GM13977 (cell line): ENCODE data around the gene CD1E.
"Not testable (repeated sequence)": the region's sequence is repeated elsewhere in the genome, so short reads cannot be mapped to it uniquely, and the experiment has no call there.

Experiments used
- DNase-seq: peaks from one replicate; pipeline ENCODE4 v3.0.0; 2012; ENCODE audit warnings: low spot score
- in situ Hi-C: fragments of 300-500 bp; cut with MboI; formaldehyde crosslinking; loops from one replicate; pipeline ENCODE4 v1.12.0; 2022; ENCODE audit warnings: low sequenced_read_pairs, low pct_unique_long_range_greater_than_20kb, mixed read lengths, inconsistent platforms; ENCODE audit not compliant: unreplicated experiment
- TF ChIP-seq, protein P1 (sequence below): IDR thresholded peaks from 2 replicates; pipeline ENCODE4 v1.5.1; 2012; ENCODE audit warnings: mild to moderate bottlenecking, control low read depth; ENCODE audit not compliant: insufficient read depth; ENCODE audit errors: extremely low read depth, missing control alignments

Gene CD1E

DNA sequence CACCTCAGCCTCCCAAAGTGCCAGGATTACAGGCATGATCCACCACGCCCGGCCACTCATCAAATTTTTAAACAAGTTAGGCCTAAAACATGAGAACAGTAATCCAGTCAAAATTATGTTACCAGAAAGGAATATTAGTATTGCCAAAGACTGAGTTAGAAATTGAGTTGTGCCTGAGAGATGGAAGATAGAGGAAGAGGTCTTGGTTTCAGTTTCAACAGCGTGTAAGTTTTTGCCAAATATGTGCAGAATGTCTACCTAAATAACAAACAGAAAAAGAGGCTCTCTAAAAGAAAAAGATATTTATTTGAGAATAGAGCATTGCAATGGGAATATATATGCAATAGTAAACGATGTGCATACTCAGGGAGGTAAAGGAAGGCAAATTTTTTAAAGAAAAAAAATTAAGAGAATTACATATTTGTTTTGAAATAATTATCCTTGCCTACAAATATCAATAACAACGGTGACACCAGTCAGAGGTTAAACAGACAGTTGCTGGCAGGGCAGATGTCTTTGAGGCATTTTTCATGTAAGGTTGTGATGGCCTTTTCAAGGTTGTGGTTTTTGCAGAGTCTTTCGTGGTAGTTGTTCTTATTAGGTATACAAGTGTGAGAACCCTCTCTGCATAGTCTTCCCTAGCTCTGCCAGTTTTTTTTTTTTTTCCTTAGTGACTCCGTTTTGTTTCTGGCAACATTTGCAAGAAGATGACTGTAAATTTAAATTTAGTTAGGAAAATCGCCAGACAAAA lies 20.1 kb upstream of the CD1E start:
- no peak for DNase-seq
- TF ChIP-seq, protein P1, sequence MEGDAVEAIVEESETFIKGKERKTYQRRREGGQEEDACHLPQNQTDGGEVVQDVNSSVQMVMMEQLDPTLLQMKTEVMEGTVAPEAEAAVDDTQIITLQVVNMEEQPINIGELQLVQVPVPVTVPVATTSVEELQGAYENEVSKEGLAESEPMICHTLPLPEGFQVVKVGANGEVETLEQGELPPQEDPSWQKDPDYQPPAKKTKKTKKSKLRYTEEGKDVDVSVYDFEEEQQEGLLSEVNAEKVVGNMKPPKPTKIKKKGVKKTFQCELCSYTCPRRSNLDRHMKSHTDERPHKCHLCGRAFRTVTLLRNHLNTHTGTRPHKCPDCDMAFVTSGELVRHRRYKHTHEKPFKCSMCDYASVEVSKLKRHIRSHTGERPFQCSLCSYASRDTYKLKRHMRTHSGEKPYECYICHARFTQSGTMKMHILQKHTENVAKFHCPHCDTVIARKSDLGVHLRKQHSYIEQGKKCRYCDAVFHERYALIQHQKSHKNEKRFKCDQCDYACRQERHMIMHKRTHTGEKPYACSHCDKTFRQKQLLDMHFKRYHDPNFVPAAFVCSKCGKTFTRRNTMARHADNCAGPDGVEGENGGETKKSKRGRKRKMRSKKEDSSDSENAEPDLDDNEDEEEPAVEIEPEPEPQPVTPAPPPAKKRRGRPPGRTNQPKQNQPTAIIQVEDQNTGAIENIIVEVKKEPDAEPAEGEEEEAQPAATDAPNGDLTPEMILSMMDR = no peak
- in situ Hi-C loops = no loop called here

DNA sequence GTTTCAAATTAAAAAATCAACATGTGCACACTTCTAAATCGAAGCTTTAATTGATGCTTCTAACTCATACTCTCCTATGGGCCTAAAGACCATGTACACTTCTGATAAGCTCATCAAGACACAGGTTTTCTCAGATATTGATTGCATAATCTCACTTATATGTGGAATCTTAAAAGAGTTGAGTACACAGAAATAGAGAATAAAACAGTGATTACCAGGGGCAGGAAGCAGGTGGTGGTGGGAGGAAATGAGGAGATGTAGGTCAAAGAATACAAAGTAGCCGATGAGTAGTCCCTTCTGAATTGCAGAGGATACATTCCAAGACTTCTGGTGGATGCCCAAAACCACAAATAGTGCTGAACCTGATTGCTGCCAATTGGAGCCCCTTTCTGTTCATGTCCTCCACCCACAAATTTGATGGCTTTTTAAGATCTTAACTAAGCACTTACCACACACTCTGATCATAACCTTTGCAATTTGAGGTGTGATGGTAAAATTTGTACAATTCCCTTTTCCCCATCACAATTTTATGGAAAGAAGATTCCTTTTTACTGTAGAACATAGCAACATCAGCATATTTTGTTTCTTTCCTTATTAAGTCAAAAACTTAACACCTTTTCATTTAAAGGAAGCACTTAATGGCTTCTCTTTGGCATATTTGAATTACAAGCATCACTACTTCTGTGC lies 19.0 kb upstream of the CD1E start:
- TF ChIP-seq, protein P1 = no peak
- no peak for DNase-seq
- in situ Hi-C loops = no loop called here

DNA sequence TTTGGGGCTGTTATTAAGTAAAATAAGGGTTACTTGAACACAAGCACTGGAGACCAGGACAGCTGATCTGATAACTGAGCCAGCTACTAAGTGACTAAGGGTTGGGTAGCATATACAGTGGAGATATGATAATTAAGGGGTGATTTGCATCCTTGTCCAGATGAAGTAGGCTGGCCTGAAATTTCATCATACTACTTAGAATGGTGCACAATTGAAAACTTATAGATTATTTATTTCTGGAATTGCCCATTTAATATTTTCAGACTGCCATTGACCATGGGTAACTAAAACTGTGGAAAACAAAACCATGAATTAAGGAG lies 18.5 kb upstream of the CD1E start:
- TF ChIP-seq, protein P1 = no peak
- in situ Hi-C loops = no loop called here
- DNase-seq = no peak

DNA sequence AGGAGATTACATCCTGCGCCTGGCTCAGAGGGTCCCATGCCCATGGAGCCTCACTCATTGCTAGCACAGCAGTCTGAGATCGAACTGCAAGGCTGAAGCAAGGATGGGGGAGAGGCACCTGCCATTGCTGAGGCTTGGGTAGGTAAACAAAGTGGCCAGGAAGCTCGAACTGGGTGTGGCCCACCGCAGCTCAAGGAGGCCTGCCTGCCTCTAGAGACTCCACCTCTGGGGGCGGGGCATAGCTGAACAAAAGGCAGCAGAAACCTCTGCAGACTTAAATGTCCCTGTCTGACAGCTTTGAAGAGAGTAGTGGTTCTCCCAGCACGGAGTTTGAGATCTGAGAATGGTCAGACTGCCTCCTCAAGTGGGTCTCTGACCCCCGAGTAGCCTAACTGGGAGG lies 17.3 kb upstream of the CD1E start:
- in situ Hi-C loops, DNase-seq: not testable (repeated sequence)

DNA sequence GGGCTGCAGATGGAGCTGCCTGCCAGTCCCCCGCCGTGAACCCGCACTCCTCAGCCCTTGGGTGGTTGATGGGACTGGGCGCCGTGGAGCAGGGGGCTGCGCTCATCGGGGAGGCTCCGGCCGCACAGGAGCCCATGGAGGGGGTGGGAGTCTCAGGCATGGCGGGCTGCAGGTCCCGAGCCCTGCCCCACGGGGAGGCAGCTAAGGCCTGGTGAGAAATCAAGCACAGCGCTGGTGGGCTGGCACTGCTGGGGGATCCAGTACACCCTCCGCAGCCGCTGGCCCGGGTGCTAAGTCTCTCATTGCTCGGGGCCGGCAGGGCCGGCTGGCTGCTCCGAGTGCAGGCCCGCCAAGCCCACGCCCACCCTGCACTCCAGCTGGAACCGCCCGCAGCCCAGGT lies 4.7 kb upstream of the CD1E start:
- DNase-seq, in situ Hi-C loops: not testable (repeated sequence)

DNA sequence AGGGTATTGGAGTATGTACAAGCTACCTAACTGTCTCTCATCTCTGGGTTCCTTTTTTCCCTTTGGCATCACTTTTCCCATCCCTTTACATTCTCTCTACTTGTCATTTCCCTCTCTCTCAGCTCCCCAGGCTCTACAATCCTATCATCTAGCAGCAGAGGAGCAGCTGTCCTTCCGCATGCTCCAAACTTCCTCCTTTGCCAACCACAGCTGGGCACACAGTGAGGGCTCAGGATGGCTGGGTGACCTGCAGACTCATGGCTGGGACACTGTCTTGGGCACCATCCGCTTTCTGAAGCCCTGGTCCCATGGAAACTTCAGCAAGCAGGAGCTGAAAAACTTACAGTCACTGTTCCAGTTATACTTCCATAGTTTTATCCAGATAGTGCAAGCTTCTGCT lies 561 bp downstream of the CD1E start:
- in situ Hi-C loops = no loop called here
- TF ChIP-seq, protein P1 = no peak
- DNase-seq = no peak

DNA sequence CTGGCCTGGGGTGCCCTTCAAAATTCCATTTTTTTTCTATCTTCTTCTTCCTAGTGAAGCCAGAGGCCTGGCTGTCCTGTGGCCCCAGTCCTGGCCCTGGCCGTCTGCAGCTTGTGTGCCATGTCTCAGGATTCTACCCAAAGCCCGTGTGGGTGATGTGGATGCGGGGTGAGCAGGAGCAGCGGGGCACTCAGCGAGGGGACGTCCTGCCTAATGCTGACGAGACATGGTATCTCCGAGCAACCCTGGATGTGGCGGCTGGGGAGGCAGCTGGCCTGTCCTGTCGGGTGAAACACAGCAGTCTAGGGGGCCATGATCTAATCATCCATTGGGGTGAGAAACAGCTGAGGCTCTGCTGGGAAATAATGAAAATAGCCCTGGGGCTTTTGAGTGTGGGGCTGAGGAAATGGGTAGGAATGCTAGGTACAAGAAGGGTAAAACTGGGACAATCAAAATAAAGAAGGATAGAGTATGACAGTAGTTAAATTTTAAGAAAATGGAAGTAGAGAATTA lies 2.1 kb downstream of the CD1E start:
- in situ Hi-C loops = no loop called here
- TF ChIP-seq, protein P1 = no peak
- DNase-seq = no peak
